Measurements from ENCODE around the gene ACP3. TPM values are rescaled to one million over a fixed set of nuclear protein-coding genes. Genes with fewer than 3 reads are reported as not detected.

ACP3 gene
- total RNA-seq, 1 experiment from 2014 or later: not detected

DNA sequence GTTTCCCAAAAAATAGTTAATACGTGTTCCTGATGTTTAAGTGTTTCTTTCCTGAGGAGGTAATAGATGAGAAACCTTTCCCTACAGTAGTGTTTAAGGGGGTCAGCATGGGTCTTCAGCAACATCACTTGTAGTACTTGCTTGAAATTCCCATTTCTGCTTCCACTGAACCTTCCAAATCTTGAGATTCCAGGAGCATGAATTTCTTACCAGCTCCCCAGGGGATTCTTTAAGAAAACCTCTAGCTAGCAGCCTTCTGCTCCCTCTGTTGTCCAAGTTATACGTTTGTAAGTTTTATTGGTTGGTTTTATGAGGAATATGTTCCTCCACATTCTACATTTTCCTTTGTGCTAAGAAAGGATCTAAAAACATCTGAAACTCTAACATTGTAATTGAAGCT lies 38.2 kb upstream of the ACP3 start:
- TF ChIP-seq CTCF (IDR thresholded peaks at IDR 0.05; ENCODE audit: unreplicated experiment): no peak
- Mint-ChIP-seq H3K36me3 (ENCODE audit: insufficient read depth, unreplicated experiment) (no peaks in the 10 kb centered on the region), H3K27ac (ENCODE audit: low read depth, unreplicated experiment) (no peak overlapping the region), H3K27me3 (ENCODE audit: insufficient read depth, unreplicated experiment) (no peaks in the 10 kb centered on the region), H3K4me1 (ENCODE audit: insufficient read depth, unreplicated experiment) (no peaks in the 10 kb centered on the region), H3K9me3 (ENCODE audit: unreplicated experiment) (no peaks in the 10 kb centered on the region), H3K4me3 (ENCODE audit: unreplicated experiment) (no peak overlapping the region)
- DNase-seq (ENCODE audit: unreplicated experiment): no peak
- POLR2A ChIA-PET: no interaction called here
- CTCF ChIA-PET: interaction anchor here (0.8 to 1.4 kb wide), 2 partner anchors 11 to 14 kb away, joined by 3 read pairs; no protein-coding TSS in a partner anchor
- BruUV-seq (replicated peaks): no TSS peak
- intact Hi-C loops (cut with micrococcal nuclease): no loop called here

DNA sequence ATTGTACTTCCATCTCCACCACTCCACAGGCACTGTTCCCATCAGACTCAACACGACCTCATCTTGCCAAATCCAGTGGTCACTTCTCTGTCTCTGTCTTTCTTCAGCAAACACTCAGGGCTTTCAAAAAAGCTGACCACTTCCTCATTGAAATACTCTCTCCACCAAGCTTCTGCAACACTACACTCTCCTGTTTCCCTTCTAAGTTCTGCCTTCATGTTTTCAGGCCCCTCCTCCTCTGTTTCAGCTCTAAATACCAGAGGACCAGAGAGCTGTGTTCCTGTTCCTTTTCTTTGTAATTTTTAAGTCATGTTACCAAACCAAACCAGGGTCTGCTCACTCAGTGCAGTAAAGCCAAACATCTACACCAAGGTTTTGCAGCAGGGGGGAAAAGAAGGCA lies 33.8 kb upstream of the ACP3 start:
- no peak overlapping the region for H3K4me3 Mint-ChIP-seq (ENCODE audit: unreplicated experiment)
- DNase-seq (ENCODE audit: unreplicated experiment): no peak
- no peak for TF ChIP-seq CTCF (IDR thresholded peaks at IDR 0.05; ENCODE audit: unreplicated experiment)
- peaks cover 12% of the 10 kb centered on the region for H3K9me3 Mint-ChIP-seq (ENCODE audit: unreplicated experiment)
- no peaks in the 10 kb centered on the region for H3K27me3 Mint-ChIP-seq (ENCODE audit: insufficient read depth, unreplicated experiment)
- intact Hi-C loops (cut with micrococcal nuclease): no loop called here
- ChIA-PET CTCF (interaction anchor here (0.6 to 1.8 kb wide), 3 partner anchors 15 to 1052 kb away, joined by 4 to 7 read pairs (median 5); no protein-coding TSS in a partner anchor), POLR2A (no interaction called here)
- H3K4me1 Mint-ChIP-seq (ENCODE audit: insufficient read depth, unreplicated experiment): no peaks in the 10 kb centered on the region
- no peaks in the 10 kb centered on the region for H3K36me3 Mint-ChIP-seq (ENCODE audit: insufficient read depth, unreplicated experiment)
- no TSS peak for BruUV-seq (replicated peaks)
- no peak overlapping the region for H3K27ac Mint-ChIP-seq (ENCODE audit: low read depth, unreplicated experiment)

GRCh38 chr3:132283916-132284405 lies 33.2 kb upstream of the ACP3 start:
- BruUV-seq (replicated peaks): no TSS peak
- intact Hi-C loops (cut with micrococcal nuclease): no loop called here
- no peak for TF ChIP-seq CTCF (IDR thresholded peaks at IDR 0.05; ENCODE audit: unreplicated experiment)
- no peak for DNase-seq (ENCODE audit: unreplicated experiment)
- H3K4me3 Mint-ChIP-seq (ENCODE audit: unreplicated experiment): no peak overlapping the region
- ChIA-PET CTCF (interaction anchor here (1.1 to 1.8 kb wide), 2 partner anchors 15 to 114 kb away, joined by 5 to 7 read pairs; no protein-coding TSS in a partner anchor), POLR2A (no interaction called here)
- H3K4me1 Mint-ChIP-seq (ENCODE audit: insufficient read depth, unreplicated experiment): no peaks in the 10 kb centered on the region
- H3K36me3 Mint-ChIP-seq (ENCODE audit: insufficient read depth, unreplicated experiment): no peaks in the 10 kb centered on the region
- H3K27ac Mint-ChIP-seq (ENCODE audit: low read depth, unreplicated experiment): no peak overlapping the region
- H3K27me3 Mint-ChIP-seq (ENCODE audit: insufficient read depth, unreplicated experiment): no peaks in the 10 kb centered on the region
- peaks cover 12% of the 10 kb centered on the region for H3K9me3 Mint-ChIP-seq (ENCODE audit: unreplicated experiment)

- Mint-ChIP-seq H3K36me3 (ENCODE audit: insufficient read depth, unreplicated experiment) (no peaks in the 10 kb centered on the region), H3K4me1 (ENCODE audit: insufficient read depth, unreplicated experiment) (no peaks in the 10 kb centered on the region), H3K4me3 (ENCODE audit: unreplicated experiment) (no peak overlapping the region), H3K27me3 (ENCODE audit: insufficient read depth, unreplicated experiment) (no peaks in the 10 kb centered on the region), H3K9me3 (ENCODE audit: unreplicated experiment) (peaks cover 12% of the 10 kb centered on the region), H3K27ac (ENCODE audit: low read depth, unreplicated experiment) (no peak overlapping the region)
- intact Hi-C loops (cut with micrococcal nuclease): no loop called here
- BruUV-seq (replicated peaks): no TSS peak
- TF ChIP-seq CTCF (IDR thresholded peaks at IDR 0.05; ENCODE audit: unreplicated experiment): no peak
- ChIA-PET CTCF (no interaction called here), POLR2A (no interaction called here)
- no peak for DNase-seq (ENCODE audit: unreplicated experiment)
Observed at GRCh38 chr3:132284781-132285619, 32.2 kb upstream of the ACP3 start.

All from MCF 10A (cell line).